Measurements from ENCODE around the gene LRRC61. TPM values are rescaled to one million over a fixed set of nuclear protein-coding genes. Genes with fewer than 3 reads are reported as not detected.
"Not testable (repeated sequence)": the region's sequence is repeated elsewhere in the genome, so short reads cannot be mapped to it uniquely, and the experiment has no call there.

LRRC61 gene
- polyA plus RNA-seq, 2 donors = 5.2 to 8.3 TPM

DNA sequence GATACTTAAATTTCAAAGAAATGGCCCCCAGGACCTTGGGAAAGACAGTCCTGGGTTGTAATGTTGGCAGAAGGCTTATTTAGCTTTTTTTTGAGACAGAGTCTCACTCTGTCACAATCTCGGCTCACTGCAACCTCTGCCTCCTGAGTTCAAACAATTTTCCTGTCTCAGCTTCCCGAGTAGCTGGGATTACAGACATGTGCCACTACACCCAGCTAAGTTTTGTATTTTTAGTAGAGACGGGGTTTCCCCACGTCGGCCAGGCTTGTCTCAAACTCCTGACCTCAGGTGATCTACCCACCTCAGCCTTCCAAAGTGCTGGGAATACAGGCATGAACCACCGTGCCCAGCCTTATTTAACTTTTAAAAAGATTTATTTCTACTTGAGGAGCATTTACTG lies 62.7 kb downstream of the LRRC61 start:
- not testable (repeated sequence) for H3K27ac ChIP-seq (ENCODE audit: low read depth in 2 of 2, low read length in 1 of 2); H3K4me3 ChIP-seq (ENCODE audit: low read depth in 1 of 2, low read length in 2 of 2); H3K9me3 ChIP-seq (ENCODE audit: control insufficient read depth in 2 of 2, insufficient read depth in 1 of 2, low read depth in 1 of 2, low read length in 1 of 2); H3K27me3 ChIP-seq (ENCODE audit: control insufficient read depth in 1 of 2, insufficient read depth in 2 of 2, low read length in 2 of 2); H3K36me3 ChIP-seq (ENCODE audit: control insufficient read depth in 2 of 2, insufficient read depth in 2 of 2, low read length in 1 of 2)
- H3K4me1 ChIP-seq (ENCODE audit: control insufficient read depth in 2 of 2, insufficient read depth in 2 of 2, low read length in 1 of 2) = peaks cover 8 to 10% of the 10 kb centered on the region in 2 donors
- 57 to 60% methylated on average over 6 of the region's 6 CpGs for WGBS, 2 donors

Other genes with a start within 250 kb of the LRRC61 start
- 1 to 10 TPM; 8.0 to 8.5 TPM for gene ACTR3C, start 190 bp downstream of the LRRC61 start, polyA plus RNA-seq
- 10 to 100 TPM; 22.6 to 39.3 TPM for gene RARRES2, start 18.3 kb downstream of the LRRC61 start, polyA plus RNA-seq
- 10 to 100 TPM; 22.7 to 32.6 TPM for gene REPIN1, start 45.5 kb downstream of the LRRC61 start, polyA plus RNA-seq
- gene ZNF775, start 56.0 kb downstream of the LRRC61 start, polyA plus RNA-seq = 1 to 10 TPM in 1 of 2 donors, under 1 TPM in 1; 0.81 to 1.6 TPM
- 1 to 10 TPM; 1.8 to 1.9 TPM for gene GIMAP8, start 127.3 kb downstream of the LRRC61 start, polyA plus RNA-seq
- 10 to 100 TPM in 1 of 2 donors, 1 to 10 TPM in 1; 8.0 to 10.1 TPM for gene GIMAP7, start 191.5 kb downstream of the LRRC61 start, polyA plus RNA-seq
- gene GIMAP4, start 244.0 kb downstream of the LRRC61 start, polyA plus RNA-seq = 1 to 10 TPM; 4.6 to 5.3 TPM